Tibial nerve (tissue), 4 donors: ENCODE measurements around the gene TOR1A. TPM values are rescaled to one million over a fixed set of nuclear protein-coding genes. Genes with fewer than 3 reads are reported as not detected.

ENCODE experiments used
- DNase-seq, 2 donors: peaks; one replicate each; pipeline ENCODE4 v3.0.0-alpha.2; 2019; ENCODE audit warnings: low spot score in 2 of 2
- H3K27ac ChIP-seq, 4 donors: fragments of 200-600 bp; sonication (generic) in 3 of 4; one replicate each; pipeline ENCODE4 v1.5.1; 2017 to 2019; ENCODE audit warnings: mild to moderate bottlenecking in 1 of 4
- H3K27me3 ChIP-seq, 2 donors: fragments of 200-600 bp; sonication (generic) in 1 of 2; one replicate each; pipeline versions ENCODE4 v1.5.1 to v1.6.0; 2017 to 2019
- H3K36me3 ChIP-seq, 3 donors: fragments of 200-600 bp; sonication (generic); one replicate each; pipeline ENCODE4 v1.5.1; 2018 to 2019
- H3K4me1 ChIP-seq, 4 donors: fragments of 200-600 bp; sonication (generic) in 3 of 4; one replicate each; pipeline ENCODE4 v1.5.1; 2017 to 2019
- H3K4me3 ChIP-seq, 4 donors: fragments of 200-600 bp; sonication (generic) in 3 of 4; one replicate each; pipeline ENCODE4 v1.5.1; 2017 to 2019; ENCODE audit warnings: mild to moderate bottlenecking in 1 of 4, moderate library complexity in 1 of 4
- H3K9me3 ChIP-seq, 4 donors: fragments of 200-600 bp; sonication (generic) in 3 of 4; one replicate each; pipeline ENCODE4 v1.5.1; 2017 to 2019
- CTCF ChIP-seq, 5 experiments: fragments of 200-600 bp in 3 of 5; fragments of 450-650 bp in 2 of 5; sonication (generic) in 3 of 5; IDR thresholded peaks; one replicate each; pipeline ENCODE4 v1.5.1; 2016 to 2019; ENCODE audit warnings: antibody characterized with exemption in 5 of 5, mild to moderate bottlenecking in 3 of 5, moderate library complexity in 2 of 5
- EP300 ChIP-seq, 2 donors: sonication (generic); formaldehyde crosslinking; IDR thresholded peaks; one replicate each; pipeline ENCODE4 v1.6.1; 2017; ENCODE audit warnings: antibody characterized with exemption in 2 of 2, mild to moderate bottlenecking in 1 of 2
- POLR2A ChIP-seq, 2 donors: fragments of 450-650 bp; IDR thresholded peaks; one replicate each; pipeline ENCODE4 v1.6.1; 2017; ENCODE audit warnings: antibody characterized with exemption in 2 of 2, mild to moderate bottlenecking in 2 of 2, moderate library complexity in 2 of 2
- WGBS, 2 donors: methylation state at CpG; one replicate each; pipeline ENCODE4 v1.1.5; 2018; 5-methylcytosine and 5-hydroxymethylcytosine counted together
- total RNA-seq, 4 donors: library from RNA; depleted of rRNA; stranded (reverse); fragments of >200 nt; gene quantifications; one replicate each; pipeline ENCODE4 v1.1.0, GENCODE V29; 2016

The TOR1A gene
- total RNA-seq, 4 donors from 2014 or later = 26.0 to 55.2 (median 40.4) TPM

- H3K4me1 ChIP-seq = no peaks in the 10 kb centered on the region
- no peak for TF ChIP-seq EP300 (IDR thresholded peaks at IDR 0.05)
- no peak for TF ChIP-seq POLR2A (IDR thresholded peaks at IDR 0.05)
- H3K9me3 ChIP-seq = no peaks in the 10 kb centered on the region
- no peak overlapping the region for H3K27ac ChIP-seq
- DNase-seq = no peak
- WGBS, 2 donors = 83 to 90% methylated on average over 9 of the region's 9 CpGs
- no peak overlapping the region for H3K4me3 ChIP-seq
- no peaks in the 10 kb centered on the region for H3K27me3 ChIP-seq
- peaks cover 0 to 98% (median 8%) of the 10 kb centered on the region in 3 donors for H3K36me3 ChIP-seq
These were observed 11.6 kb downstream of the TOR1A start for GRCh38 chr9:129812385-129812784.

GRCh38 chr9:129811967-129812363, 12.0 kb downstream of the TOR1A start:
- Histone ChIP-seq H3K9me3 (no peaks in the 10 kb centered on the region), H3K4me1 (no peaks in the 10 kb centered on the region), H3K27ac (no peak overlapping the region), H3K27me3 (no peaks in the 10 kb centered on the region), H3K4me3 (no peak overlapping the region), H3K36me3 (peaks cover 0 to 98% (median 8%) of the 10 kb centered on the region in 3 donors)
- TF ChIP-seq CTCF (IDR thresholded peaks at IDR 0.05) (no peak), POLR2A (IDR thresholded peaks at IDR 0.05) (no peak)
- WGBS, 2 donors = 81 to 84% methylated on average over 6 of the region's 6 CpGs
- no peak for DNase-seq

GRCh38 chr9:129810788-129811187, 13.1 kb downstream of the TOR1A start:
- Histone ChIP-seq H3K36me3 (peaks cover 0 to 98% (median 8%) of the 10 kb centered on the region in 3 donors), H3K27ac (no peak overlapping the region), H3K27me3 (no peaks in the 10 kb centered on the region), H3K9me3 (no peaks in the 10 kb centered on the region), H3K4me3 (no peak overlapping the region), H3K4me1 (no peaks in the 10 kb centered on the region)
- no peak for TF ChIP-seq CTCF (IDR thresholded peaks at IDR 0.05)
- no peak for TF ChIP-seq POLR2A (IDR thresholded peaks at IDR 0.05)
- TF ChIP-seq EP300 (IDR thresholded peaks at IDR 0.05) = no peak
- DNase-seq = no peak
- 80 to 81% methylated on average over 6 of the region's 6 CpGs for WGBS, 2 donors

- Histone ChIP-seq H3K36me3 (peaks cover 0 to 98% (median 8%) of the 10 kb centered on the region in 3 donors), H3K9me3 (no peaks in the 10 kb centered on the region), H3K4me3 (no peak overlapping the region), H3K27ac (no peak overlapping the region), H3K4me1 (no peaks in the 10 kb centered on the region), H3K27me3 (no peaks in the 10 kb centered on the region)
- DNase-seq = no peak
- TF ChIP-seq CTCF (IDR thresholded peaks at IDR 0.05) = no peak
- TF ChIP-seq EP300 (IDR thresholded peaks at IDR 0.05) = no peak
- TF ChIP-seq POLR2A (IDR thresholded peaks at IDR 0.05) = no peak
- WGBS, 2 donors = 88 to 92% methylated on average over 11 of the region's 11 CpGs
These were observed 13.8 kb downstream of the TOR1A start for GRCh38 chr9:129810116-129810515.

- Histone ChIP-seq H3K4me3 (no peak overlapping the region), H3K27me3 (no peaks in the 10 kb centered on the region), H3K27ac (no peak overlapping the region), H3K36me3 (peaks cover 0 to 93% (median 8%) of the 10 kb centered on the region in 3 donors), H3K9me3 (no peaks in the 10 kb centered on the region), H3K4me1 (peaks cover 0 to 2% (median under 1%) of the 10 kb centered on the region in 4 donors)
- DNase-seq = no peak
- 82 to 87% methylated on average over 11 of the region's 11 CpGs for WGBS, 2 donors
- TF ChIP-seq POLR2A (IDR thresholded peaks at IDR 0.05) (no peak), CTCF (IDR thresholded peaks at IDR 0.05) (no peak), EP300 (IDR thresholded peaks at IDR 0.05) (no peak)
These were observed 14.6 kb downstream of the TOR1A start for GRCh38 chr9:129809346-129809745.

GRCh38 chr9:129806061-129806460, 17.9 kb downstream of the TOR1A start:
- no peak for DNase-seq
- Histone ChIP-seq H3K36me3 (peaks cover 0 to 60% (median 3%) of the 10 kb centered on the region in 3 donors), H3K27ac (no peak overlapping the region), H3K4me1 (peaks cover 0 to 11% (median 8%) of the 10 kb centered on the region in 4 donors), H3K27me3 (no peaks in the 10 kb centered on the region), H3K4me3 (no peak overlapping the region), H3K9me3 (no peaks in the 10 kb centered on the region)
- no peak for TF ChIP-seq CTCF (IDR thresholded peaks at IDR 0.05)
- TF ChIP-seq POLR2A (IDR thresholded peaks at IDR 0.05) = no peak
- no peak for TF ChIP-seq EP300 (IDR thresholded peaks at IDR 0.05)
- WGBS, 2 donors = 66 to 74% methylated on average over 4 of the region's 4 CpGs
